ENCODE data around the gene NIPA2.

- TF ChIP-seq POLR2A (IDR thresholded peaks at IDR 0.05) = no peak
- no peak for TF ChIP-seq CTCF (IDR thresholded peaks at IDR 0.05)
Measured at GRCh38 chr15:22880068-22880980, 41.9 kb downstream of the NIPA2 start.

All from transverse colon (tissue), 3 donors.